Uterus (tissue), 2 donors: ENCODE data around the gene STPG2.

Experiments
- POLR2A ChIP-seq, 2 donors: fragments of 450-650 bp; IDR thresholded peaks; one replicate each; pipeline ENCODE4 v1.6.1; 2016; ENCODE audit warnings: antibody characterized with exemption in 2 of 2, mild to moderate bottlenecking in 1 of 2, moderate library complexity in 1 of 2
- TF ChIP-seq, protein P1 (sequence below), 4 experiments: fragments of 200-600 bp in 2 of 4; fragments of 450-650 bp in 2 of 4; sonication (generic) in 2 of 4; IDR thresholded peaks; one replicate each; pipeline ENCODE4 v1.5.1; 2016 to 2019; ENCODE audit warnings: antibody characterized with exemption in 4 of 4, mild to moderate bottlenecking in 2 of 4, moderate library complexity in 1 of 4

DNA sequence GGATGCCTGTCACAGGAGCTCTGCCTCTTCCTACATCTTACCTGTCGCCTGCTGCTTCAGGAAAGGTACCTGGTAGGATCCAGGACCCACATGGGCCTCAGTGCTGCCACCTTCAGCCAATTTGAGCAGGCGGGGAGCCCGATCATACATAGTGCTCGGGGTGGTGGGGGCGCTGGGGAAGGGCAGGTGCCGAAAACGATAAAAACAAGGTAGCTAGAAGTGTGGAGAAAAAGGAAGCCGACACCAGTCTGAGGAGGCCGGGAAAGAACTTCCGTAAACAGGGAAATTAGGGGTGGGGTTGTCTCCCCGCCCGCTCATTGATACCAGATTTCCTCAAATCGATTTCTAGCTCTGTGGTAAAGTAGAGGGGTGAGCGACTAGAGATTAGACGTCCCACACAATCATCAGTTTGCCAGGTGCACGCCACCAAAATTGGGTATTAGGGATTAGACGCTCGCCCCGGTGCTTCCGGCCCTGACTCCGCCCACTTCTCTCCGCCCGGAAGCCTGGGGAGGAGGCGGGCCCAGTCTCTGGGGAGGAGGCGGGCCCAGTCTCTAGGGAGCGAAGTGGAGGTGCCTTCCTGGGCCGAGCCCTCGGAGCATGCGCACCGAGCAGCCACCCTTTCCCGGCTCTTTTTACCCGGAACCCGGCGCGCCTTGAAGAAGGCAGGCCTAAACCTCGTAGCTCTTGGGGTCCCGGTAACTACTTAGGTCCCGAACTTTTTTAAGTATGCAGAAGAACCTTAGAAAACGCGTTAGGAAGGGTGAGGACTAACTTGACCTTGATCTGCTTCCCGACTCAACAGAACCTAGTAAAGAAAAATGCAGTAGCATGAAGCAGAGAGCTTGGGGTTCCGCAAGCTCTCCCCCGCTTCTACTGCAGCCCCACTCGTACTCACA is at the start of gene STPG2:
- TF ChIP-seq POLR2A (IDR thresholded peaks at IDR 0.05), result peak in 1 of 2 donors; percentile 55
- TF ChIP-seq, protein P1, sequence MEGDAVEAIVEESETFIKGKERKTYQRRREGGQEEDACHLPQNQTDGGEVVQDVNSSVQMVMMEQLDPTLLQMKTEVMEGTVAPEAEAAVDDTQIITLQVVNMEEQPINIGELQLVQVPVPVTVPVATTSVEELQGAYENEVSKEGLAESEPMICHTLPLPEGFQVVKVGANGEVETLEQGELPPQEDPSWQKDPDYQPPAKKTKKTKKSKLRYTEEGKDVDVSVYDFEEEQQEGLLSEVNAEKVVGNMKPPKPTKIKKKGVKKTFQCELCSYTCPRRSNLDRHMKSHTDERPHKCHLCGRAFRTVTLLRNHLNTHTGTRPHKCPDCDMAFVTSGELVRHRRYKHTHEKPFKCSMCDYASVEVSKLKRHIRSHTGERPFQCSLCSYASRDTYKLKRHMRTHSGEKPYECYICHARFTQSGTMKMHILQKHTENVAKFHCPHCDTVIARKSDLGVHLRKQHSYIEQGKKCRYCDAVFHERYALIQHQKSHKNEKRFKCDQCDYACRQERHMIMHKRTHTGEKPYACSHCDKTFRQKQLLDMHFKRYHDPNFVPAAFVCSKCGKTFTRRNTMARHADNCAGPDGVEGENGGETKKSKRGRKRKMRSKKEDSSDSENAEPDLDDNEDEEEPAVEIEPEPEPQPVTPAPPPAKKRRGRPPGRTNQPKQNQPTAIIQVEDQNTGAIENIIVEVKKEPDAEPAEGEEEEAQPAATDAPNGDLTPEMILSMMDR (IDR thresholded peaks at IDR 0.05), result peak in 2 of 4 experiments; percentile 9 to 17
